Measurements from ENCODE around the gene PAPPA.

The PAPPA gene

GRCh38 chr9:116435706-116436105, 282.1 kb downstream of the PAPPA start:
- Histone ChIP-seq H3K9ac (no peak overlapping the region), H3K79me2 (no peaks in the 10 kb centered on the region), H2AFZ (no peak overlapping the region), H3K4me1 (no peaks in the 10 kb centered on the region), H3K36me3 (ENCODE audit: control insufficient read depth, insufficient read depth, low read length) (no peaks in the 10 kb centered on the region), H3K27me3 (ENCODE audit: control insufficient read depth, insufficient read depth, low read length) (no peaks in the 10 kb centered on the region), H3K27ac (no peak overlapping the region), H3K4me3 (ENCODE audit: low read depth, low read length) (no peak overlapping the region), H3K9me3 (ENCODE audit: control insufficient read depth, low read length) (no peaks in the 10 kb centered on the region), H3K4me2 (ENCODE audit: low read length) (no peak overlapping the region)
- TF ChIP-seq, protein P1, sequence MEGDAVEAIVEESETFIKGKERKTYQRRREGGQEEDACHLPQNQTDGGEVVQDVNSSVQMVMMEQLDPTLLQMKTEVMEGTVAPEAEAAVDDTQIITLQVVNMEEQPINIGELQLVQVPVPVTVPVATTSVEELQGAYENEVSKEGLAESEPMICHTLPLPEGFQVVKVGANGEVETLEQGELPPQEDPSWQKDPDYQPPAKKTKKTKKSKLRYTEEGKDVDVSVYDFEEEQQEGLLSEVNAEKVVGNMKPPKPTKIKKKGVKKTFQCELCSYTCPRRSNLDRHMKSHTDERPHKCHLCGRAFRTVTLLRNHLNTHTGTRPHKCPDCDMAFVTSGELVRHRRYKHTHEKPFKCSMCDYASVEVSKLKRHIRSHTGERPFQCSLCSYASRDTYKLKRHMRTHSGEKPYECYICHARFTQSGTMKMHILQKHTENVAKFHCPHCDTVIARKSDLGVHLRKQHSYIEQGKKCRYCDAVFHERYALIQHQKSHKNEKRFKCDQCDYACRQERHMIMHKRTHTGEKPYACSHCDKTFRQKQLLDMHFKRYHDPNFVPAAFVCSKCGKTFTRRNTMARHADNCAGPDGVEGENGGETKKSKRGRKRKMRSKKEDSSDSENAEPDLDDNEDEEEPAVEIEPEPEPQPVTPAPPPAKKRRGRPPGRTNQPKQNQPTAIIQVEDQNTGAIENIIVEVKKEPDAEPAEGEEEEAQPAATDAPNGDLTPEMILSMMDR (IDR thresholded peaks at IDR 0.05): no peak

- no peaks in the 10 kb centered on the region for H3K79me2 ChIP-seq
- H3K4me3 ChIP-seq (ENCODE audit: low read depth, low read length): no peak overlapping the region
- H3K9ac ChIP-seq: no peak overlapping the region
- no peaks in the 10 kb centered on the region for H3K27me3 ChIP-seq (ENCODE audit: control insufficient read depth, insufficient read depth, low read length)
- H3K4me2 ChIP-seq (ENCODE audit: low read length): no peak overlapping the region
- H3K4me1 ChIP-seq: no peaks in the 10 kb centered on the region
- TF ChIP-seq, protein P1 (IDR thresholded peaks at IDR 0.05): no peak
- H3K36me3 ChIP-seq (ENCODE audit: control insufficient read depth, insufficient read depth, low read length): no peaks in the 10 kb centered on the region
- H2AFZ ChIP-seq: no peak overlapping the region
- no peaks in the 10 kb centered on the region for H3K9me3 ChIP-seq (ENCODE audit: control insufficient read depth, low read length)
- no peak overlapping the region for H3K27ac ChIP-seq
Measured at GRCh38 chr9:116436121-116436520, 282.5 kb downstream of the PAPPA start.

- H3K79me2 ChIP-seq: no peaks in the 10 kb centered on the region
- no peaks in the 10 kb centered on the region for H3K9me3 ChIP-seq (ENCODE audit: control insufficient read depth, low read length)
- no peak overlapping the region for H3K9ac ChIP-seq
- H3K27me3 ChIP-seq (ENCODE audit: control insufficient read depth, insufficient read depth, low read length): no peaks in the 10 kb centered on the region
- H3K4me1 ChIP-seq: no peaks in the 10 kb centered on the region
- no peak overlapping the region for H2AFZ ChIP-seq
- H3K27ac ChIP-seq: no peak overlapping the region
- H3K36me3 ChIP-seq (ENCODE audit: control insufficient read depth, insufficient read depth, low read length): no peaks in the 10 kb centered on the region
- TF ChIP-seq, protein P1 (IDR thresholded peaks at IDR 0.05): no peak
- no peak overlapping the region for H3K4me3 ChIP-seq (ENCODE audit: low read depth, low read length)
- H3K4me2 ChIP-seq (ENCODE audit: low read length): no peak overlapping the region
Measured at GRCh38 chr9:116437411-116438370, 284.1 kb downstream of the PAPPA start.

DNA sequence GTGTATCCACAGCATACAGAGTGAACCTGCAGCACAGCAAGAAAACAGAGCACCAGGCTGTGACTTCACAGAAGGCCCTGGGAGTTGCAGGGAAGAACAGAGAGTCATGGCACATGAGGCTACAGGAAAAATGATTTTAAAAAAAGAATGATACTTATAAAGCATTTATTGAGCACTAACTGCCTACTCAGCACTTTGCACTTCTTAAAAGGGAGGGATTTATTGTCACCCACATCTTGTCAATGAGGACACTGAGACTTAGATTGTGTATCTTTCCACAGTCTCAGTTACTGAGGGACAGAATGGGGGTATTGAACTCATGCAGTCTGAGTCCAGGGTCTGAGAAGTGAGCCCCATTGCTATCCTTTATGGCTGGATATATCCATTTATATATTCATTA, 288.9 kb downstream of the PAPPA start:
- TF ChIP-seq, protein P1 (IDR thresholded peaks at IDR 0.05): no peak
- Histone ChIP-seq H3K9ac (no peak overlapping the region), H3K79me2 (no peaks in the 10 kb centered on the region)

More for the DNA sequence above, 288.9 kb downstream of the PAPPA start:
- Histone ChIP-seq H3K4me2 (ENCODE audit: low read length) (no peak overlapping the region), H3K27ac (no peak overlapping the region), H3K36me3 (ENCODE audit: control insufficient read depth, insufficient read depth, low read length) (no peaks in the 10 kb centered on the region), H3K9me3 (ENCODE audit: control insufficient read depth, low read length) (no peaks in the 10 kb centered on the region), H2AFZ (no peak overlapping the region), H3K4me1 (no peaks in the 10 kb centered on the region), H3K27me3 (ENCODE audit: control insufficient read depth, insufficient read depth, low read length) (no peaks in the 10 kb centered on the region), H3K4me3 (ENCODE audit: low read depth, low read length) (no peak overlapping the region)

All from parathyroid adenoma (tissue), 2 donors.